Measurements from ENCODE around the gene CPXM1. TPM values are rescaled to one million over a fixed set of nuclear protein-coding genes. Genes with fewer than 3 reads are reported as not detected.

The CPXM1 gene
- total RNA-seq, 1 experiment from 2014 or later, result 0.17 TPM

DNA sequence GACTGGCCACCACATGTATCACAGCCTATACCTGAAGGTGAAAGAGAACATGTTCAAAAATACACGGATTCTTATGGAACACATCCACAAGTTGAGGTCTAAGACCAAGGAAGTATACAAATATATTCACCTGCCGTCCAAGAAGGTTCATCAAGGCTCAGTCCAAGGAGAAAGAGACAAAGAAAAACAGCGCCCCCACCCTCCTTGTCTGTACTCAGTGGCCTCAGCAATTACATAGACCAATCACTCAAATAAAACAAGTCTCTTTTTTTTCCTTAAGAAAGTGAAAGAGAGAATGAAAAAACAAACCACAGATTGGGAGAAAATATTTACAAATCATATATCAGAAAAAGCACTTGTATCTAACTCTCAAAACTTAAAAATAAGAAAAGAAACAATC is 19.5 kb downstream of the CPXM1 start:
- no TSS peak for BruUV-seq (replicated peaks)

More for the DNA sequence above, 19.5 kb downstream of the CPXM1 start:
- Histone ChIP-seq H3K27ac (ENCODE audit: low read depth, low read length) (no peak overlapping the region), H2AFZ (ENCODE audit: low read depth, low read length, poor library complexity, severe bottlenecking) (no peak overlapping the region), H3K79me2 (ENCODE audit: insufficient read depth, low read length) (no peaks in the 10 kb centered on the region), H3K4me3 (replicated peaks in 1 of 2; ENCODE audit: low read depth in 1 of 2, low read length in 2 of 2) (no peak overlapping the region), H3K27me3 (ENCODE audit: insufficient read depth, low read length) (peaks cover 6% of the 10 kb centered on the region; the same call in 1 of the 2 replicates), H3K36me3 (ENCODE audit: control insufficient read depth in 1 of 2, insufficient read depth in 2 of 2, low read length in 2 of 2) (no peaks in the 10 kb centered on the region), H3K4me1 (ENCODE audit: control insufficient read depth in 1 of 2, insufficient read depth in 2 of 2, low read length in 2 of 2) (no peaks in the 10 kb centered on the region), H3K9me3 (ENCODE audit: control insufficient read depth in 1 of 2, insufficient read depth in 1 of 2, low read depth in 1 of 2, low read length in 2 of 2) (no peaks in the 10 kb centered on the region), H3K9ac (ENCODE audit: low read length) (no peak overlapping the region), H3K9me2 (ENCODE audit: insufficient read depth) (no peaks in the 10 kb centered on the region), H4K20me1 (ENCODE audit: insufficient read depth) (no peaks in the 10 kb centered on the region), H3K4me2 (ENCODE audit: low read length) (no peak overlapping the region)
- ATAC-seq (peak; percentile 54; the same call in 1 of the 2 replicates), DNase-seq (ENCODE audit: low read depth, low spot score) (no peak)
- intact Hi-C loops (cut with micrococcal nuclease), result no loop called here
- TF ChIP-seq SP1 (IDR thresholded peaks at IDR 0.05; ENCODE audit: low read depth) (no peak), ZFX (IDR thresholded peaks at IDR 0.05) (no peak), POLR2AphosphoS5 (IDR thresholded peaks at IDR 0.05; ENCODE audit: low read depth, low read length) (no peak), CEBPB (IDR thresholded peaks at IDR 0.05; ENCODE audit: low read depth) (no peak), ZNF274 (IDR thresholded peaks at IDR 0.05; ENCODE audit: low read depth, low read length) (no peak)
- TF ChIP-seq, protein P1, sequence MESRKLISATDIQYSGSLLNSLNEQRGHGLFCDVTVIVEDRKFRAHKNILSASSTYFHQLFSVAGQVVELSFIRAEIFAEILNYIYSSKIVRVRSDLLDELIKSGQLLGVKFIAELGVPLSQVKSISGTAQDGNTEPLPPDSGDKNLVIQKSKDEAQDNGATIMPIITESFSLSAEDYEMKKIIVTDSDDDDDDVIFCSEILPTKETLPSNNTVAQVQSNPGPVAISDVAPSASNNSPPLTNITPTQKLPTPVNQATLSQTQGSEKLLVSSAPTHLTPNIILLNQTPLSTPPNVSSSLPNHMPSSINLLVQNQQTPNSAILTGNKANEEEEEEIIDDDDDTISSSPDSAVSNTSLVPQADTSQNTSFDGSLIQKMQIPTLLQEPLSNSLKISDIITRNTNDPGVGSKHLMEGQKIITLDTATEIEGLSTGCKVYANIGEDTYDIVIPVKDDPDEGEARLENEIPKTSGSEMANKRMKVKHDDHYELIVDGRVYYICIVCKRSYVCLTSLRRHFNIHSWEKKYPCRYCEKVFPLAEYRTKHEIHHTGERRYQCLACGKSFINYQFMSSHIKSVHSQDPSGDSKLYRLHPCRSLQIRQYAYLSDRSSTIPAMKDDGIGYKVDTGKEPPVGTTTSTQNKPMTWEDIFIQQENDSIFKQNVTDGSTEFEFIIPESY (IDR thresholded peaks at IDR 0.05; ENCODE audit: extremely low read depth, insufficient replicate concordance, low read length), result no peak
- TF ChIP-seq, protein P2, sequence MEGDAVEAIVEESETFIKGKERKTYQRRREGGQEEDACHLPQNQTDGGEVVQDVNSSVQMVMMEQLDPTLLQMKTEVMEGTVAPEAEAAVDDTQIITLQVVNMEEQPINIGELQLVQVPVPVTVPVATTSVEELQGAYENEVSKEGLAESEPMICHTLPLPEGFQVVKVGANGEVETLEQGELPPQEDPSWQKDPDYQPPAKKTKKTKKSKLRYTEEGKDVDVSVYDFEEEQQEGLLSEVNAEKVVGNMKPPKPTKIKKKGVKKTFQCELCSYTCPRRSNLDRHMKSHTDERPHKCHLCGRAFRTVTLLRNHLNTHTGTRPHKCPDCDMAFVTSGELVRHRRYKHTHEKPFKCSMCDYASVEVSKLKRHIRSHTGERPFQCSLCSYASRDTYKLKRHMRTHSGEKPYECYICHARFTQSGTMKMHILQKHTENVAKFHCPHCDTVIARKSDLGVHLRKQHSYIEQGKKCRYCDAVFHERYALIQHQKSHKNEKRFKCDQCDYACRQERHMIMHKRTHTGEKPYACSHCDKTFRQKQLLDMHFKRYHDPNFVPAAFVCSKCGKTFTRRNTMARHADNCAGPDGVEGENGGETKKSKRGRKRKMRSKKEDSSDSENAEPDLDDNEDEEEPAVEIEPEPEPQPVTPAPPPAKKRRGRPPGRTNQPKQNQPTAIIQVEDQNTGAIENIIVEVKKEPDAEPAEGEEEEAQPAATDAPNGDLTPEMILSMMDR (IDR thresholded peaks at IDR 0.05 in 2 of 3, conservative IDR thresholded peaks at IDR 0.05 in 1 of 3; ENCODE audit: borderline replicate concordance in 1 of 3, insufficient read depth in 1 of 3, low read depth in 2 of 3, low read length in 2 of 3), result peak in 2 of 3 experiments; percentile 17 to 23; a peak in 1 of 6 replicates
- TF ChIP-seq, protein P3, sequence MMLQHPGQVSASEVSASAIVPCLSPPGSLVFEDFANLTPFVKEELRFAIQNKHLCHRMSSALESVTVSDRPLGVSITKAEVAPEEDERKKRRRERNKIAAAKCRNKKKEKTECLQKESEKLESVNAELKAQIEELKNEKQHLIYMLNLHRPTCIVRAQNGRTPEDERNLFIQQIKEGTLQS (IDR thresholded peaks at IDR 0.05), result no peak
- TF ChIP-seq, protein P4, sequence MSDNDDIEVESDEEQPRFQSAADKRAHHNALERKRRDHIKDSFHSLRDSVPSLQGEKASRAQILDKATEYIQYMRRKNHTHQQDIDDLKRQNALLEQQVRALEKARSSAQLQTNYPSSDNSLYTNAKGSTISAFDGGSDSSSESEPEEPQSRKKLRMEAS (IDR thresholded peaks at IDR 0.05), result no peak
- CTCF ChIA-PET, result interaction anchor here (0.9 kb wide), 1 partner anchor 25 kb away, joined by 3 read pairs; no protein-coding TSS in a partner anchor
- RAD21 ChIA-PET (ENCODE audit: low non-redundant PET in 1 of 2, low total read pairs in 2 of 2, uncharacterized antibody in 2 of 2, unreplicated experiment in 2 of 2), result no interaction called here
- POLR2A ChIA-PET, result no interaction called here
